Upper lobe of right lung (tissue), 1 donor: Measurements from ENCODE around the gene ARL5A. TPM values are rescaled to one million over a fixed set of nuclear protein-coding genes. Genes with fewer than 3 reads are reported as not detected.

ENCODE experiments used
- ATAC-seq: fragments of 200-7000 bp; cut with Tn5 transposase; one replicate; pipeline ENCODE4 v1.9.1; 2020; ENCODE audit warnings: mild to moderate bottlenecking, moderate library complexity
- DNase-seq: peaks from one replicate; pipeline ENCODE4 v3.0.0-alpha.2; 2020
- H3K27ac ChIP-seq: fragments of 200-600 bp; one replicate; pipeline ENCODE4 v1.8.0; 2022
- H3K27me3 ChIP-seq: fragments of 200-600 bp; one replicate; pipeline ENCODE4 v1.8.0; 2022; ENCODE audit warnings: mild to moderate bottlenecking
- H3K36me3 ChIP-seq: fragments of 200-600 bp; one replicate; pipeline ENCODE4 v1.8.0; 2022
- H3K4me1 ChIP-seq: fragments of 200-600 bp; one replicate; pipeline ENCODE4 v1.8.0; 2022
- H3K4me3 ChIP-seq: fragments of 200-600 bp; one replicate; pipeline ENCODE4 v1.8.0; 2022; ENCODE audit warnings: mild to moderate bottlenecking
- H3K9me3 ChIP-seq: fragments of 200-600 bp; one replicate; pipeline ENCODE4 v1.8.0; 2022
- CTCF ChIP-seq: fragments of 200-600 bp; IDR thresholded peaks from one replicate; pipeline ENCODE4 v1.8.0; 2022; ENCODE audit warnings: antibody characterized with exemption
- intact Hi-C: fragments of 100-400 bp; cut with DNase I; formaldehyde crosslinking; loops from one replicate; pipeline ENCODE4 v1.11.0; 2022
- total RNA-seq: library from RNA; stranded (reverse); fragmentation: NEBNext Ultra II Directional; extraction: Animal tissue kit (Norgen Biotek cat#: 25700); gene quantifications from one replicate; pipeline ENCODE4 v1.2.1, GENCODE V29; 2021
- donor health status: DM: no; HTN: yes; CAD: no; lungs with severe emphysema.

The ARL5A gene
- total RNA-seq, 1 donor from 2014 or later: 56.6 TPM

GRCh38 chr2:151824886-151825285, 3.3 kb downstream of the ARL5A start:
- no peak overlapping the region for H3K4me3 ChIP-seq
- H3K27me3 ChIP-seq: no peaks in the 10 kb centered on the region
- no peak for TF ChIP-seq CTCF
- peaks cover 23% of the 10 kb centered on the region for H3K4me1 ChIP-seq
- DNase-seq (no peak), ATAC-seq (no peak)
- intact Hi-C loops: no loop called here
- H3K9me3 ChIP-seq: no peaks in the 10 kb centered on the region
- H3K36me3 ChIP-seq: no peaks in the 10 kb centered on the region
- H3K27ac ChIP-seq: no peak overlapping the region

GRCh38 chr2:151823651-151824050, 4.6 kb downstream of the ARL5A start:
- Histone ChIP-seq H3K4me3 (no peak overlapping the region), H3K27me3 (no peaks in the 10 kb centered on the region), H3K36me3 (no peaks in the 10 kb centered on the region), H3K9me3 (no peaks in the 10 kb centered on the region), H3K27ac (no peak overlapping the region), H3K4me1 (peaks cover 23% of the 10 kb centered on the region)
- no peak for TF ChIP-seq CTCF
- intact Hi-C loops: no loop called here
- DNase-seq (no peak), ATAC-seq (no peak)

- intact Hi-C loops: no loop called here
- no peak for TF ChIP-seq CTCF
- ATAC-seq (no peak), DNase-seq (no peak)
- Histone ChIP-seq H3K4me1 (peaks cover 7% of the 10 kb centered on the region), H3K36me3 (no peaks in the 10 kb centered on the region), H3K27ac (no peak overlapping the region), H3K9me3 (no peaks in the 10 kb centered on the region), H3K27me3 (no peaks in the 10 kb centered on the region), H3K4me3 (no peak overlapping the region)
These were observed 8.3 kb downstream of the ARL5A start for GRCh38 chr2:151819920-151820319.

GRCh38 chr2:151817929-151818328, 10.3 kb downstream of the ARL5A start:
- Histone ChIP-seq H3K27ac (no peak overlapping the region), H3K27me3 (no peaks in the 10 kb centered on the region), H3K4me1 (no peaks in the 10 kb centered on the region), H3K36me3 (peaks cover 16% of the 10 kb centered on the region), H3K4me3 (no peak overlapping the region), H3K9me3 (no peaks in the 10 kb centered on the region)
- TF ChIP-seq CTCF: no peak
- DNase-seq: no peak
- intact Hi-C loops: no loop called here
- ATAC-seq: no peak

GRCh38 chr2:151816843-151817242, 11.4 kb downstream of the ARL5A start:
- Histone ChIP-seq H3K4me1 (no peaks in the 10 kb centered on the region), H3K27ac (no peak overlapping the region), H3K27me3 (no peaks in the 10 kb centered on the region), H3K4me3 (no peak overlapping the region), H3K9me3 (no peaks in the 10 kb centered on the region), H3K36me3 (peaks cover 27% of the 10 kb centered on the region)
- ATAC-seq (no peak), DNase-seq (no peak)
- intact Hi-C loops: no loop called here
- TF ChIP-seq CTCF: no peak

GRCh38 chr2:151815821-151816489, 12.3 kb downstream of the ARL5A start:
- Histone ChIP-seq H3K9me3 (no peaks in the 10 kb centered on the region), H3K4me3 (no peak overlapping the region), H3K36me3 (peaks cover 35% of the 10 kb centered on the region), H3K27ac (no peak overlapping the region), H3K27me3 (no peaks in the 10 kb centered on the region), H3K4me1 (no peaks in the 10 kb centered on the region)
- intact Hi-C loops: no loop called here
- no peak for ATAC-seq
- no peak for DNase-seq
- no peak for TF ChIP-seq CTCF
